GM21723 (cell line): ENCODE results near the gene CDH2.

Source experiments
- ATAC-seq: cut with Tn5 transposase; IDR thresholded peaks from one replicate; pipeline ENCODE4 v1.9.1; 2021; ENCODE audit warnings: mild to moderate bottlenecking, moderate library complexity; ENCODE audit not compliant: unreplicated experiment

CDH2 gene

GRCh38 chr18:28171837-28172236, 5.1 kb downstream of the CDH2 start:
- no peak for ATAC-seq

GRCh38 chr18:28168725-28169124, 8.2 kb downstream of the CDH2 start:
- no peak for ATAC-seq

GRCh38 chr18:28167835-28168349, 9.0 kb downstream of the CDH2 start:
- no peak for ATAC-seq

- no peak for ATAC-seq
Observed at GRCh38 chr18:28164771-28165483, 12.0 kb downstream of the CDH2 start.

GRCh38 chr18:28163201-28163775, 13.6 kb downstream of the CDH2 start:
- ATAC-seq: no peak

- ATAC-seq: no peak
Observed at GRCh38 chr18:28161608-28162599, 15.0 kb downstream of the CDH2 start.

GRCh38 chr18:28159055-28159454, 17.9 kb downstream of the CDH2 start:
- no peak for ATAC-seq

GRCh38 chr18:28158083-28158581, 18.8 kb downstream of the CDH2 start:
- no peak for ATAC-seq

GRCh38 chr18:28153485-28154065, 23.4 kb downstream of the CDH2 start:
- no peak for ATAC-seq

GRCh38 chr18:28152754-28153153, 24.2 kb downstream of the CDH2 start:
- no peak for ATAC-seq

- ATAC-seq: no peak
Observed at GRCh38 chr18:28152354-28152753, 24.6 kb downstream of the CDH2 start.

GRCh38 chr18:28151434-28151833, 25.5 kb downstream of the CDH2 start:
- ATAC-seq: no peak

- no peak for ATAC-seq
Observed at GRCh38 chr18:28150925-28151324, 26.0 kb downstream of the CDH2 start.

- ATAC-seq: no peak
Observed at GRCh38 chr18:28149810-28150420, 27.0 kb downstream of the CDH2 start.

- no peak for ATAC-seq
Observed at GRCh38 chr18:28147674-28148171, 29.2 kb downstream of the CDH2 start.

GRCh38 chr18:28143725-28144124, 33.2 kb downstream of the CDH2 start:
- no peak for ATAC-seq

- no peak for ATAC-seq
Observed at GRCh38 chr18:28138816-28139215, 38.1 kb downstream of the CDH2 start.

- no peak for ATAC-seq
Observed at GRCh38 chr18:28136071-28136470, 40.9 kb downstream of the CDH2 start.

GRCh38 chr18:28134774-28135173, 42.2 kb downstream of the CDH2 start:
- no peak for ATAC-seq

- no peak for ATAC-seq
Observed at GRCh38 chr18:28132084-28132483, 44.8 kb downstream of the CDH2 start.
